Measurements from ENCODE around the gene C11orf54. TPM values are rescaled to one million over a fixed set of nuclear protein-coding genes. Genes with fewer than 3 reads are reported as not detected.

Gene C11orf54
- total and polyA plus RNA-seq, 5 donors from 2014 or later: 15.3 to 23.2 (median 20.9) TPM

GRCh38 chr11:93727985-93728791, 13.3 kb upstream of the C11orf54 start:
- Mint-ChIP-seq H3K4me3 (no peak overlapping the region), H3K4me1 (peaks cover 8 to 21% (median 18%) of the 10 kb centered on the region in 4 donors), H3K9me3 (no peaks in the 10 kb centered on the region), H3K36me3 (peaks cover 47% of the 10 kb centered on the region), H3K27me3 (no peaks in the 10 kb centered on the region), H3K27ac (peak overlapping the region in 2 of 3 donors; percentile 38 to 42)
- no peak for DNase-seq
- ATAC-seq (ENCODE audit: low read depth in 2 of 2): no peak
- H3K9me3 ChIP-seq (ENCODE audit: control insufficient read depth in 2 of 2, low read length in 2 of 2): no peaks in the 10 kb centered on the region
- H3K4me1 ChIP-seq (ENCODE audit: control insufficient read depth, insufficient read depth, low read length, poor library complexity, severe bottlenecking): no peaks in the 10 kb centered on the region
- no peak overlapping the region for H3K4me3 ChIP-seq (ENCODE audit: low read depth, low read length)
- H3K27ac ChIP-seq (ENCODE audit: insufficient read depth, low read length, poor library complexity, severe bottlenecking): no peak overlapping the region
- H3K27me3 ChIP-seq (ENCODE audit: control insufficient read depth, insufficient read depth, low read length): no peaks in the 10 kb centered on the region
- H3K36me3 ChIP-seq (ENCODE audit: control insufficient read depth, insufficient read depth, low read length): peaks cover 78% of the 10 kb centered on the region

- no peaks in the 10 kb centered on the region for H3K9me3 ChIP-seq (ENCODE audit: control insufficient read depth in 2 of 2, low read length in 2 of 2)
- H3K4me3 Mint-ChIP-seq: no peak overlapping the region
- no peak overlapping the region for H3K4me3 ChIP-seq (ENCODE audit: low read depth, low read length)
- H3K9me3 Mint-ChIP-seq: no peaks in the 10 kb centered on the region
- no peaks in the 10 kb centered on the region for H3K27me3 ChIP-seq (ENCODE audit: control insufficient read depth, insufficient read depth, low read length)
- H3K4me1 ChIP-seq (ENCODE audit: control insufficient read depth, insufficient read depth, low read length, poor library complexity, severe bottlenecking): no peaks in the 10 kb centered on the region
- no peak overlapping the region for H3K27ac ChIP-seq (ENCODE audit: insufficient read depth, low read length, poor library complexity, severe bottlenecking)
- no peak for ATAC-seq (ENCODE audit: low read depth in 2 of 2)
- no peak for DNase-seq
- H3K36me3 ChIP-seq (ENCODE audit: control insufficient read depth, insufficient read depth, low read length): peaks cover 81% of the 10 kb centered on the region
- peak overlapping the region in 2 of 3 donors; percentile 32 to 67 for H3K27ac Mint-ChIP-seq
- peaks cover 51% of the 10 kb centered on the region for H3K36me3 Mint-ChIP-seq
- peaks cover 9 to 27% (median 21%) of the 10 kb centered on the region in 4 donors for H3K4me1 Mint-ChIP-seq
- no peaks in the 10 kb centered on the region for H3K27me3 Mint-ChIP-seq
Observed at GRCh38 chr11:93728792-93729128, 12.7 kb upstream of the C11orf54 start.

- no peak overlapping the region for H3K4me3 Mint-ChIP-seq
- peaks cover 86% of the 10 kb centered on the region for H3K36me3 ChIP-seq (ENCODE audit: control insufficient read depth, insufficient read depth, low read length)
- no peaks in the 10 kb centered on the region for H3K9me3 ChIP-seq (ENCODE audit: control insufficient read depth in 2 of 2, low read length in 2 of 2)
- DNase-seq (no peak), ATAC-seq (ENCODE audit: low read depth in 2 of 2) (peak in 1 of 2 donors; percentile 25)
- H3K27me3 Mint-ChIP-seq: no peaks in the 10 kb centered on the region
- peak overlapping the region in 1 of 3 donors; percentile 67 for H3K27ac Mint-ChIP-seq
- H3K27me3 ChIP-seq (ENCODE audit: control insufficient read depth, insufficient read depth, low read length): no peaks in the 10 kb centered on the region
- no peaks in the 10 kb centered on the region for H3K9me3 Mint-ChIP-seq
- peaks cover 51% of the 10 kb centered on the region for H3K36me3 Mint-ChIP-seq
- no peak overlapping the region for H3K27ac ChIP-seq (ENCODE audit: insufficient read depth, low read length, poor library complexity, severe bottlenecking)
- H3K4me1 ChIP-seq (ENCODE audit: control insufficient read depth, insufficient read depth, low read length, poor library complexity, severe bottlenecking): no peaks in the 10 kb centered on the region
- H3K4me3 ChIP-seq (ENCODE audit: low read depth, low read length): no peak overlapping the region
- peaks cover 12 to 29% (median 25%) of the 10 kb centered on the region in 4 donors for H3K4me1 Mint-ChIP-seq
Observed at GRCh38 chr11:93729129-93729616, 12.3 kb upstream of the C11orf54 start.

GRCh38 chr11:93730108-93731107, 11.1 kb upstream of the C11orf54 start:
- H3K36me3 Mint-ChIP-seq: peaks cover 62% of the 10 kb centered on the region
- ATAC-seq (ENCODE audit: low read depth in 2 of 2): no peak
- peaks cover 22 to 41% (median 37%) of the 10 kb centered on the region in 4 donors for H3K4me1 Mint-ChIP-seq

GRCh38 chr11:93732237-93732892, 9.1 kb upstream of the C11orf54 start:
- H3K9me3 Mint-ChIP-seq: no peaks in the 10 kb centered on the region
- Histone ChIP-seq H3K27me3 (ENCODE audit: control insufficient read depth, insufficient read depth, low read length) (no peaks in the 10 kb centered on the region), H3K27ac (ENCODE audit: insufficient read depth, low read length, poor library complexity, severe bottlenecking) (no peak overlapping the region), H3K36me3 (ENCODE audit: control insufficient read depth, insufficient read depth, low read length) (peaks cover 97% of the 10 kb centered on the region), H3K9me3 (ENCODE audit: control insufficient read depth in 2 of 2, low read length in 2 of 2) (no peaks in the 10 kb centered on the region), H3K4me3 (ENCODE audit: low read depth, low read length) (no peak overlapping the region), H3K4me1 (ENCODE audit: control insufficient read depth, insufficient read depth, low read length, poor library complexity, severe bottlenecking) (peaks cover 23% of the 10 kb centered on the region)
- peaks cover 36 to 60% (median 51%) of the 10 kb centered on the region in 4 donors for H3K4me1 Mint-ChIP-seq
- DNase-seq: no peak
- H3K27ac Mint-ChIP-seq: no peak overlapping the region
- H3K4me3 Mint-ChIP-seq: no peak overlapping the region
- no peak for ATAC-seq (ENCODE audit: low read depth in 2 of 2)
- H3K36me3 Mint-ChIP-seq: peaks cover 72% of the 10 kb centered on the region
- no peaks in the 10 kb centered on the region for H3K27me3 Mint-ChIP-seq

More at GRCh38 chr11:93730108-93731107, 11.1 kb upstream of the C11orf54 start:
- Mint-ChIP-seq H3K9me3 (no peaks in the 10 kb centered on the region), H3K27ac (no peak overlapping the region), H3K4me3 (no peak overlapping the region), H3K27me3 (no peaks in the 10 kb centered on the region)
- Histone ChIP-seq H3K36me3 (ENCODE audit: control insufficient read depth, insufficient read depth, low read length) (peaks cover 96% of the 10 kb centered on the region), H3K4me3 (ENCODE audit: low read depth, low read length) (no peak overlapping the region), H3K27me3 (ENCODE audit: control insufficient read depth, insufficient read depth, low read length) (no peaks in the 10 kb centered on the region), H3K4me1 (ENCODE audit: control insufficient read depth, insufficient read depth, low read length, poor library complexity, severe bottlenecking) (peaks cover 4% of the 10 kb centered on the region), H3K27ac (ENCODE audit: insufficient read depth, low read length, poor library complexity, severe bottlenecking) (no peak overlapping the region), H3K9me3 (ENCODE audit: control insufficient read depth in 2 of 2, low read length in 2 of 2) (no peaks in the 10 kb centered on the region)
- DNase-seq: no peak

GRCh38 chr11:93733474-93733873, 8.0 kb upstream of the C11orf54 start:
- H3K27me3 Mint-ChIP-seq: no peaks in the 10 kb centered on the region
- Histone ChIP-seq H3K27me3 (ENCODE audit: control insufficient read depth, insufficient read depth, low read length) (no peaks in the 10 kb centered on the region), H3K4me1 (ENCODE audit: control insufficient read depth, insufficient read depth, low read length, poor library complexity, severe bottlenecking) (peaks cover 34% of the 10 kb centered on the region), H3K9me3 (ENCODE audit: control insufficient read depth in 2 of 2, low read length in 2 of 2) (no peaks in the 10 kb centered on the region), H3K36me3 (ENCODE audit: control insufficient read depth, insufficient read depth, low read length) (peaks cover 98% of the 10 kb centered on the region), H3K27ac (ENCODE audit: insufficient read depth, low read length, poor library complexity, severe bottlenecking) (no peak overlapping the region), H3K4me3 (ENCODE audit: low read depth, low read length) (no peak overlapping the region)
- H3K9me3 Mint-ChIP-seq: no peaks in the 10 kb centered on the region
- H3K27ac Mint-ChIP-seq: peak overlapping the region in 2 of 3 donors; percentile 20 to 46
- peaks cover 75% of the 10 kb centered on the region for H3K36me3 Mint-ChIP-seq
- no peak overlapping the region for H3K4me3 Mint-ChIP-seq
- no peak for ATAC-seq (ENCODE audit: low read depth in 2 of 2)
- peaks cover 47 to 65% (median 60%) of the 10 kb centered on the region in 4 donors for H3K4me1 Mint-ChIP-seq
- no peak for DNase-seq
